PFSK-1 (cell line): Measurements from ENCODE around the gene FOXP4.

Experiments used
- POLR2AphosphoS5 ChIP-seq: IDR thresholded peaks from 2 replicates; pipeline ENCODE4 v1.6.1; 2012; ENCODE audit warnings: low read depth, mild to moderate bottlenecking, control low read depth, low read length, moderate library complexity
- SIN3A ChIP-seq: IDR thresholded peaks from 2 replicates; pipeline ENCODE4 v1.6.1; 2012; ENCODE audit warnings: mild to moderate bottlenecking, low read length, moderate library complexity, borderline replicate concordance; ENCODE audit not compliant: insufficient read depth
- TF ChIP-seq, protein P1 (sequence below), 2 experiments: IDR thresholded peaks; 2 replicates each; pipeline versions ENCODE4 v1.6.1 to v1.8.0; 2011 to 2012; ENCODE audit warnings: low read depth in 2 of 2, low read length in 2 of 2, control low read depth in 1 of 2, inconsistent platforms in 1 of 2, mild to moderate bottlenecking in 1 of 2, moderate library complexity in 1 of 2; ENCODE audit not compliant: insufficient read depth in 1 of 2

GRCh38 chr6:41546866-41547798 lies 951 bp downstream of the FOXP4 start:
- TF ChIP-seq SIN3A (no peak), POLR2AphosphoS5 (no peak)
- TF ChIP-seq, protein P1, sequence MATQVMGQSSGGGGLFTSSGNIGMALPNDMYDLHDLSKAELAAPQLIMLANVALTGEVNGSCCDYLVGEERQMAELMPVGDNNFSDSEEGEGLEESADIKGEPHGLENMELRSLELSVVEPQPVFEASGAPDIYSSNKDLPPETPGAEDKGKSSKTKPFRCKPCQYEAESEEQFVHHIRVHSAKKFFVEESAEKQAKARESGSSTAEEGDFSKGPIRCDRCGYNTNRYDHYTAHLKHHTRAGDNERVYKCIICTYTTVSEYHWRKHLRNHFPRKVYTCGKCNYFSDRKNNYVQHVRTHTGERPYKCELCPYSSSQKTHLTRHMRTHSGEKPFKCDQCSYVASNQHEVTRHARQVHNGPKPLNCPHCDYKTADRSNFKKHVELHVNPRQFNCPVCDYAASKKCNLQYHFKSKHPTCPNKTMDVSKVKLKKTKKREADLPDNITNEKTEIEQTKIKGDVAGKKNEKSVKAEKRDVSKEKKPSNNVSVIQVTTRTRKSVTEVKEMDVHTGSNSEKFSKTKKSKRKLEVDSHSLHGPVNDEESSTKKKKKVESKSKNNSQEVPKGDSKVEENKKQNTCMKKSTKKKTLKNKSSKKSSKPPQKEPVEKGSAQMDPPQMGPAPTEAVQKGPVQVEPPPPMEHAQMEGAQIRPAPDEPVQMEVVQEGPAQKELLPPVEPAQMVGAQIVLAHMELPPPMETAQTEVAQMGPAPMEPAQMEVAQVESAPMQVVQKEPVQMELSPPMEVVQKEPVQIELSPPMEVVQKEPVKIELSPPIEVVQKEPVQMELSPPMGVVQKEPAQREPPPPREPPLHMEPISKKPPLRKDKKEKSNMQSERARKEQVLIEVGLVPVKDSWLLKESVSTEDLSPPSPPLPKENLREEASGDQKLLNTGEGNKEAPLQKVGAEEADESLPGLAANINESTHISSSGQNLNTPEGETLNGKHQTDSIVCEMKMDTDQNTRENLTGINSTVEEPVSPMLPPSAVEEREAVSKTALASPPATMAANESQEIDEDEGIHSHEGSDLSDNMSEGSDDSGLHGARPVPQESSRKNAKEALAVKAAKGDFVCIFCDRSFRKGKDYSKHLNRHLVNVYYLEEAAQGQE (IDR thresholded peaks at IDR 0.05; ENCODE audit: insufficient read depth in 1 of 2, low read depth in 2 of 2, low read length in 2 of 2) = no peak
